ENCODE data around the gene CAV1. TPM values are rescaled to one million over a fixed set of nuclear protein-coding genes. Genes with fewer than 3 reads are reported as not detected.

CAV1 gene
- total RNA-seq, 3 donors from 2014 or later (not counting 1 experiment from before 2014, with no cell fraction given): not detected

- 54% methylated on average over 2 of the region's 2 CpGs for WGBS (ENCODE audit: insufficient coverage)
- Mint-ChIP-seq H3K4me1 (no peaks in the 10 kb centered on the region), H3K27ac (no peak overlapping the region), H3K4me3 (no peak overlapping the region), H3K36me3 (no peaks in the 10 kb centered on the region), H3K27me3 (ENCODE audit: low read depth in 2 of 2) (peaks cover 16 to 19% of the 10 kb centered on the region in 2 donors), H3K9me3 (no peaks in the 10 kb centered on the region)
- ATAC-seq (no peak), DNase-seq (no peak)
- Histone ChIP-seq H3K4me3 (ENCODE audit: low read length) (no peak overlapping the region), H3K9me3 (ENCODE audit: control insufficient read depth, insufficient read depth, low read length) (no peaks in the 10 kb centered on the region), H3K4me1 (ENCODE audit: control insufficient read depth, insufficient read depth, low read length) (no peaks in the 10 kb centered on the region), H3K27me3 (ENCODE audit: control insufficient read depth, insufficient read depth, low read length) (no peaks in the 10 kb centered on the region), H3K36me3 (ENCODE audit: control insufficient read depth, insufficient read depth, low read length) (no peaks in the 10 kb centered on the region), H3K27ac (ENCODE audit: low read length) (no peak overlapping the region)
- intact Hi-C loops (cut with micrococcal nuclease): no loop called here
- no peak for TF ChIP-seq CTCF (IDR thresholded peaks at IDR 0.05)
Observed at GRCh38 chr7:116574025-116574822, 49.4 kb downstream of the CAV1 start.

- DNase-seq: no peak
- no peak for ATAC-seq
- no peaks in the 10 kb centered on the region for H3K36me3 ChIP-seq (ENCODE audit: control insufficient read depth, insufficient read depth, low read length)
- H3K4me3 ChIP-seq (ENCODE audit: low read length): no peak overlapping the region
- intact Hi-C loops (cut with micrococcal nuclease): no loop called here
- no peaks in the 10 kb centered on the region for H3K4me1 Mint-ChIP-seq
- no peaks in the 10 kb centered on the region for H3K27me3 ChIP-seq (ENCODE audit: control insufficient read depth, insufficient read depth, low read length)
- H3K4me3 Mint-ChIP-seq: no peak overlapping the region
- no peaks in the 10 kb centered on the region for H3K9me3 ChIP-seq (ENCODE audit: control insufficient read depth, insufficient read depth, low read length)
- no peaks in the 10 kb centered on the region for H3K9me3 Mint-ChIP-seq
- H3K27ac Mint-ChIP-seq: no peak overlapping the region
- peaks cover 5 to 6% of the 10 kb centered on the region in 2 donors for H3K27me3 Mint-ChIP-seq (ENCODE audit: low read depth in 2 of 2)
- no peak overlapping the region for H3K27ac ChIP-seq (ENCODE audit: low read length)
- H3K4me1 ChIP-seq (ENCODE audit: control insufficient read depth, insufficient read depth, low read length): no peaks in the 10 kb centered on the region
- 71% methylated on average over 1 of the region's 1 CpG for WGBS (ENCODE audit: insufficient coverage)
- no peaks in the 10 kb centered on the region for H3K36me3 Mint-ChIP-seq
- no peak for TF ChIP-seq CTCF (IDR thresholded peaks at IDR 0.05)
Observed at GRCh38 chr7:116575853-116576252, 51.0 kb downstream of the CAV1 start.

GRCh38 chr7:116576350-116577319 lies 51.8 kb downstream of the CAV1 start:
- no peak overlapping the region for H3K4me3 ChIP-seq (ENCODE audit: low read length)
- no peak for TF ChIP-seq CTCF (IDR thresholded peaks at IDR 0.05)
- Mint-ChIP-seq H3K4me3 (no peak overlapping the region), H3K27ac (no peak overlapping the region), H3K4me1 (no peaks in the 10 kb centered on the region), H3K9me3 (no peaks in the 10 kb centered on the region), H3K36me3 (no peaks in the 10 kb centered on the region), H3K27me3 (ENCODE audit: low read depth in 2 of 2) (peaks cover 0 to 3% of the 10 kb centered on the region in 2 donors)
- WGBS (ENCODE audit: insufficient coverage): 76% methylated on average over 5 of the region's 7 CpGs
- H3K4me1 ChIP-seq (ENCODE audit: control insufficient read depth, insufficient read depth, low read length): no peaks in the 10 kb centered on the region
- intact Hi-C loops (cut with micrococcal nuclease): no loop called here
- no peaks in the 10 kb centered on the region for H3K27me3 ChIP-seq (ENCODE audit: control insufficient read depth, insufficient read depth, low read length)
- H3K9me3 ChIP-seq (ENCODE audit: control insufficient read depth, insufficient read depth, low read length): no peaks in the 10 kb centered on the region
- ATAC-seq (peak in 2 of 3 donors; percentile 52 to 53), DNase-seq (no peak)
- no peak overlapping the region for H3K27ac ChIP-seq (ENCODE audit: low read length)
- H3K36me3 ChIP-seq (ENCODE audit: control insufficient read depth, insufficient read depth, low read length): no peaks in the 10 kb centered on the region

All from natural killer cell (primary cell).